Retinal pigment epithelial cell (primary cell): ENCODE measurements around the gene ALPL.

ENCODE experiments used
- DNase-seq: peaks from one replicate; pipeline ENCODE4 v3.0.0-alpha.2; 2010; ENCODE audit warnings: low read depth
- H3K4me3 ChIP-seq: 2 replicates; pipeline ENCODE4 v1.5.1; 2011; ENCODE audit warnings: mild to moderate bottlenecking, low read length, control low read depth, moderate library complexity
- TF ChIP-seq, protein P1 (sequence below): conservative IDR thresholded peaks from 2 replicates; pipeline ENCODE4 v1.5.1; 2011; ENCODE audit warnings: low read depth, low read length, control low read depth, inconsistent platforms

The ALPL gene

DNA sequence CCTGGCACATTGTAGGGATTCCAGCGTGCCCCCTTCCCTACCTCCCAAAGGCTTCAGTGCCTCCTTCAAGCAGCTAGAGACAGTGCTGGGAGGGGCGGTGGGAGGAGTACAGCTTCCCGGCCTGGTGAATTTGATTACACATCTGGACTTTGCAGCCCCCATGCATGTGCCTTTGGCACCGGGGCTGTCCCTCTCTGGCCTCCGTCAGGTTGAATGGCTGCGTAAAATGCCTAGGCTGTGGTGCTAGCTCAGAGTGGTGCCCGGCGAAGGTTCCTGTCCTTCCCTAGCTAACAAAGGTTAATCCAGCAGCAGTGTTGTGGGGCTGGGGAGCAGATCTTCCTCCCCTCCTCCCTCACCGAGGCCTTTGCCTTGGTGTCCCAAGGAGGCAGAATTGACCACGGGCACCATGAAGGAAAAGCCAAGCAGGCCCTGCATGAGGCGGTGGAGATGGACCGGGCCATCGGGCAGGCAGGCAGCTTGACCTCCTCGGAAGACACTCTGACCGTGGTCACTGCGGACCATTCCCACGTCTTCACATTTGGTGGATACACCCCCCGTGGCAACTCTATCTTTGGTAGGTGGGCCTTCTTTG, 66.2 kb downstream of the ALPL start:
- TF ChIP-seq, protein P1, sequence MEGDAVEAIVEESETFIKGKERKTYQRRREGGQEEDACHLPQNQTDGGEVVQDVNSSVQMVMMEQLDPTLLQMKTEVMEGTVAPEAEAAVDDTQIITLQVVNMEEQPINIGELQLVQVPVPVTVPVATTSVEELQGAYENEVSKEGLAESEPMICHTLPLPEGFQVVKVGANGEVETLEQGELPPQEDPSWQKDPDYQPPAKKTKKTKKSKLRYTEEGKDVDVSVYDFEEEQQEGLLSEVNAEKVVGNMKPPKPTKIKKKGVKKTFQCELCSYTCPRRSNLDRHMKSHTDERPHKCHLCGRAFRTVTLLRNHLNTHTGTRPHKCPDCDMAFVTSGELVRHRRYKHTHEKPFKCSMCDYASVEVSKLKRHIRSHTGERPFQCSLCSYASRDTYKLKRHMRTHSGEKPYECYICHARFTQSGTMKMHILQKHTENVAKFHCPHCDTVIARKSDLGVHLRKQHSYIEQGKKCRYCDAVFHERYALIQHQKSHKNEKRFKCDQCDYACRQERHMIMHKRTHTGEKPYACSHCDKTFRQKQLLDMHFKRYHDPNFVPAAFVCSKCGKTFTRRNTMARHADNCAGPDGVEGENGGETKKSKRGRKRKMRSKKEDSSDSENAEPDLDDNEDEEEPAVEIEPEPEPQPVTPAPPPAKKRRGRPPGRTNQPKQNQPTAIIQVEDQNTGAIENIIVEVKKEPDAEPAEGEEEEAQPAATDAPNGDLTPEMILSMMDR: no peak
- H3K4me3 ChIP-seq: no peak overlapping the region
- no peak for DNase-seq

DNA sequence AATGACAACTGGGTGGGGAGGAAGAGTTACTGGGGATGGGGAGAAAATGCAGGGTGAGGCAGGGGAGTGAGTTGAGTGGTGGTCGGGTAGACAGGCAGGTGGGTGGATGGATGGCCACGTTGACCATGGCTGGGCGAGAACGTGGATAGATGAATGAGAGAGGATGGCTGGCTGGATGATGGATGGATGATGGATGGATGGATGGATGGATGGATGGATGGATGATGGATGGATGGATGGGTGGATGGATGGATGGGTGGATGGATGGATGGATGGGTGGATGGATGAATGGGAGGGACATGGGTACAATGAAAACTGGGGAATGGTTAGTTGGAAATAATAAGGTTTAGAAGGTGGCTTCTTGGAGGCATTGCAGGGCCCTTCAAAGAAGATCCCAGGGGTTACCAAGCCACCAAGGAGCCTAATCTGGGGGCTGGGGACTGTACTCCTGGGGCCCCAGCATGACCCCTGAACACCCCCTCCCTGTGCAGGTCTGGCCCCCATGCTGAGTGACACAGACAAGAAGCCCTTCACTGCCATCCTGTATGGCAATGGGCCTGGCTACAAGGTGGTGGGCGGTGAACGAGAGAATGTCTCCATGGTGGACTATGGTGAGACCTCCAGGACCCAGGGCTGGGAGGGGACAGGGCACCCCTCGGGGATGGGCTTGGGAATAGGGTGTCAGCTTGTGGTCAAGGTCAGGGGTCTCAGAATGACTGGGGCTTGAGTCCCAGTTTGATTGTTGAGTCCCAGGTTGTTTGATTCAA, 67.0 kb downstream of the ALPL start:
- no peak for DNase-seq
- TF ChIP-seq, protein P1: no peak
- H3K4me3 ChIP-seq: no peak overlapping the region

DNA sequence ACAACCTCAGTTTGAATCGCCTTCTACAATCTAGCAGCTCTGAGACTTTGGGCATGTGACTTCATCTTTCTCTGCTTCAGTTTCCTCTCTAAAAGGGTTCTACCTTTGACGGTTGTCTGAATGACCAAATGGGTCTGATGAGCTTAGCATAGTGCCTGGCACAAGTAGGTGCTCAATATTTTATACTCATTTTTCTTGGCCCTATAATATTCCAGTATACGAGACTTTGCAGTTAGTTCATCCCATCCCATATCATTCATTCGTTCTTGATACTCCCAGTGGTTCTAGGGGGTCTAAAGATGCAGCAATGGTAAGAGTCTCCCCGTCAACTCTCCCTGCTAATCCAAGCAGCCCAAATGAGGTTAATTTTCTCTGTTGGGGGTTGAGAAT, 67.6 kb downstream of the ALPL start:
- no peak for DNase-seq
- TF ChIP-seq, protein P1: no peak
- H3K4me3 ChIP-seq: no peak overlapping the region

DNA sequence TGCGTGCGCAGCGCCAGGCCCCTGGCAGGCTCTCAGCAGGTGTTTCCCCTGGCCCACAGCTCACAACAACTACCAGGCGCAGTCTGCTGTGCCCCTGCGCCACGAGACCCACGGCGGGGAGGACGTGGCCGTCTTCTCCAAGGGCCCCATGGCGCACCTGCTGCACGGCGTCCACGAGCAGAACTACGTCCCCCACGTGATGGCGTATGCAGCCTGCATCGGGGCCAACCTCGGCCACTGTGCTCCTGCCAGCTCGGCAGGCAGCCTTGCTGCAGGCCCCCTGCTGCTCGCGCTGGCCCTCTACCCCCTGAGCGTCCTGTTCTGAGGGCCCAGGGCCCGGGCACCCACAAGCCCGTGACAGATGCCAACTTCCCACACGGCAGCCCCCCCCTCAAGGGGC, 68.1 kb downstream of the ALPL start:
- TF ChIP-seq, protein P1: no peak
- H3K4me3 ChIP-seq: no peak overlapping the region
- no peak for DNase-seq

DNA sequence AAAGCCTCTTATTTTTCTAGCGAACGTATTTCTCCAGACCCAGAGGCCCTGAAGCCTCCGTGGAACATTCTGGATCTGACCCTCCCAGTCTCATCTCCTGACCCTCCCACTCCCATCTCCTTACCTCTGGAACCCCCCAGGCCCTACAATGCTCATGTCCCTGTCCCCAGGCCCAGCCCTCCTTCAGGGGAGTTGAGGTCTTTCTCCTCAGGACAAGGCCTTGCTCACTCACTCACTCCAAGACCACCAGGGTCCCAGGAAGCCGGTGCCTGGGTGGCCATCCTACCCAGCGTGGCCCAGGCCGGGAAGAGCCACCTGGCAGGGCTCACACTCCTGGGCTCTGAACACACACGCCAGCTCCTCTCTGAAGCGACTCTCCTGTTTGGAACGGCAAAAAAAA, 68.7 kb downstream of the ALPL start:
- H3K4me3 ChIP-seq: no peak overlapping the region
- TF ChIP-seq, protein P1: no peak
- no peak for DNase-seq

DNA sequence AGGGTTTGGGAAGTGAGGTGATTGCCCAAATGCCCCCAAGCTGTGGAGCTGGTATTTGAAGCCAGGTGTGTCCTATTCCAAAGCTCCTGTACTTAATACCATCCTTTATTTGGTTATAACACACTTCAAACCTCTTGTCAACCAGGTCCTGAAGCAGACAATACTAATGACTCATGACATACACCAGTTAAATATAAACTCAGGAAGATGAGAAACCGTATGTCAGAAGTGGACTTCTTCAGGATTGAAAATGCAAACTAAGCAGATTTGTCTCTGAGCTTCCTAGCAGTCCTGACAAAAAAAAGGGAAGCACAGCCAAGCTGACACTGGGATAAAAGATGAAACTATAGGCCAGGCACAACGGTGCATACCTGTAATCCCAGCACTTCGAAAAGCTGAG, 70.6 kb downstream of the ALPL start:
- TF ChIP-seq, protein P1: no peak
- no peak overlapping the region for H3K4me3 ChIP-seq
- DNase-seq: no peak

DNA sequence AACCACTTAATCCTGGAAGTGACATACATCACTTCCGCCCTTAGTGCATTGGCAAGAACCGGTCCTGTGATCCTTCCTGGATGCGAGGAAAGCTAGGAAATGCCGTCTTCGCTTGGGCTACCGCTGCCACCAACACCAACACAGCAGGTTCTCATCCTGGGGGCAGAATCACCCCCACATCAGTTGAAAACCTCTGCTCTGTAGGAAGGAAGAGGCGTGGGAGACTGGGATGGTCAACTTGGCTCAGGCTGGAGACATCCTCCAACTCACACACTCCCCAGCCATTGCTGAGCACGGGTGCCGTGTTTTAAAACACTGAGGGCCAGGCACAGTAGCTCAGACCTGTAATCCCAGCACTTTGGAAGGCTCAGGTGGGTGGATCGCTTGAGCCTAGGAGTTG, 74.9 kb downstream of the ALPL start:
- no peak for DNase-seq
- H3K4me3 ChIP-seq: no peak overlapping the region
- TF ChIP-seq, protein P1: no peak
